Adrenal gland (tissue), 5 donors: Measurements from ENCODE around the gene TEX54.

Experiments
- CTCF ChIP-seq, 6 experiments: fragments of 450-650 bp in 4 of 6; fragments of 200-600 bp in 2 of 6; sonication (generic) in 1 of 6; IDR thresholded peaks; 1 replicate in 5 of 6; 2 replicates in 1 of 6; pipeline versions ENCODE4 v1.5.1 to v1.8.0; 2016 to 2021; ENCODE audit warnings: antibody characterized with exemption in 6 of 6, mild to moderate bottlenecking in 2 of 6, moderate library complexity in 1 of 6
- POLR2A ChIP-seq, 2 donors: fragments of 450-650 bp; IDR thresholded peaks; one replicate each; pipeline ENCODE4 v1.6.1; 2017; ENCODE audit warnings: antibody characterized with exemption in 2 of 2, mild to moderate bottlenecking in 2 of 2, moderate library complexity in 1 of 2
- donor health status: DM: no; HTN: no; CAD: no.

DNA sequence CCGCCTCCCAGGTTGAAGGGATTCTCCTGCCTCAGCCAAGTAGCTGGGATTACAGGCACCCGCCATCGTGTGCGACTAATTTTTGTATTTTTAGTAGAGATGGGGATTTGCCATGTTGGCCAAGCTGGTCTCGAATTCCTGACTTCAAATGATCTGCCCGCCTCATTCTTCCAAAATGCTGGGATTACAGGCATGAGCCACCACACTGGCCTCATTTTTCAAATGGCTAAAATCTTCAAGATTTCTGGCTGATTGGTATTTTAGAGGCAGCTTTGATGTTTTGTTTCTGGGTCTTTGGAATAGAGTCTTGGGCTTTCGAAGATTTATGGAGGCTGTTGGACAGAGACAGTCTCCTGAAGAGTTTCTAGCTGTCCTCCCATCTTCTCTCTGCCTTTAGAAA is 42.2 kb upstream of the TEX54 start:
- TF ChIP-seq CTCF (IDR thresholded peaks at IDR 0.05), result no peak
- TF ChIP-seq POLR2A (IDR thresholded peaks at IDR 0.05), result no peak
